B cell (primary cell): ENCODE results near the gene TRAP1.

ENCODE experiments used
- CTCF ChIP-seq: fragments of 200-600 bp; IDR thresholded peaks from one replicate; pipeline ENCODE4 v1.8.0; 2022; ENCODE audit warnings: antibody characterized with exemption, mild to moderate bottlenecking
- EZH2 ChIP-seq: IDR thresholded peaks from 2 replicates; pipeline ENCODE4 v1.6.1; 2012; ENCODE audit warnings: borderline replicate concordance, low read depth, mild to moderate bottlenecking, moderate library complexity, low read length; ENCODE audit not compliant: insufficient read depth, poor library complexity, severe bottlenecking

GRCh38 chr16:3673676-3674377 lies 43.5 kb downstream of the TRAP1 start:
- no peak for TF ChIP-seq CTCF
- no peak for TF ChIP-seq EZH2
